Measurements from ENCODE around the gene NUDT16.

GRCh38 chr3:131431754-131432153, 50.2 kb downstream of the NUDT16 start:
- TF ChIP-seq ZNF232 (CRISPR knock-in tag; IDR thresholded peaks at IDR 0.05) (no peak), CEBPB (tag; IDR thresholded peaks at IDR 0.05) (no peak)

Data from K562 (cell line).